ENCODE measurements around the gene TRERF1. TPM values are rescaled to one million over a fixed set of nuclear protein-coding genes. Genes with fewer than 3 reads are reported as not detected.
A peak's percentile ranks its signal among the peaks of the same experiment; 100 is the strongest.

Gene TRERF1
- total RNA-seq, 1 donor from 2014 or later: 8.3 TPM

DNA sequence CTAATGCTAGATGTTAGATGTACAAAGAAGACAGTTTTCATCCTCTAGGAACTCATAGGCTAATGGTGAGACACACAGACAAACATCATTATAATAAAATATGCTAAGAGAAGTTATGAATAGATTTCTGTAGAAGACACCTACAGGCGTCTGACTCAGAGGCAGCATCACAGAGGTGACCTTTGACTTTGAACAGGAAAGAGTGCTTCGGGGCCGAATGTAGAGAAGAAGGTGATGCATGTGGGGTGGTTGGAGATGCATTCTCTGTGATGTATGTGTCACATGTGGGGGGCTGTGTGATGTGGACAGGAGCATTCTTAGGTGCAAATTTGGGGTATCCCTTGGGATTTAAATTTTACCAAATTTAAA, 271.8 kb downstream of the TRERF1 start:
- no peak overlapping the region for H3K27ac ChIP-seq
- TF ChIP-seq EZH2phosphoT487 (IDR thresholded peaks at IDR 0.05): no peak
- no peak for TF ChIP-seq EZH2 (IDR thresholded peaks at IDR 0.05)
- TF ChIP-seq, protein P1, sequence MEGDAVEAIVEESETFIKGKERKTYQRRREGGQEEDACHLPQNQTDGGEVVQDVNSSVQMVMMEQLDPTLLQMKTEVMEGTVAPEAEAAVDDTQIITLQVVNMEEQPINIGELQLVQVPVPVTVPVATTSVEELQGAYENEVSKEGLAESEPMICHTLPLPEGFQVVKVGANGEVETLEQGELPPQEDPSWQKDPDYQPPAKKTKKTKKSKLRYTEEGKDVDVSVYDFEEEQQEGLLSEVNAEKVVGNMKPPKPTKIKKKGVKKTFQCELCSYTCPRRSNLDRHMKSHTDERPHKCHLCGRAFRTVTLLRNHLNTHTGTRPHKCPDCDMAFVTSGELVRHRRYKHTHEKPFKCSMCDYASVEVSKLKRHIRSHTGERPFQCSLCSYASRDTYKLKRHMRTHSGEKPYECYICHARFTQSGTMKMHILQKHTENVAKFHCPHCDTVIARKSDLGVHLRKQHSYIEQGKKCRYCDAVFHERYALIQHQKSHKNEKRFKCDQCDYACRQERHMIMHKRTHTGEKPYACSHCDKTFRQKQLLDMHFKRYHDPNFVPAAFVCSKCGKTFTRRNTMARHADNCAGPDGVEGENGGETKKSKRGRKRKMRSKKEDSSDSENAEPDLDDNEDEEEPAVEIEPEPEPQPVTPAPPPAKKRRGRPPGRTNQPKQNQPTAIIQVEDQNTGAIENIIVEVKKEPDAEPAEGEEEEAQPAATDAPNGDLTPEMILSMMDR (IDR thresholded peaks at IDR 0.05): no peak
- peaks cover 20% of the 10 kb centered on the region for H3F3A ChIP-seq (ENCODE audit: low read depth)
- H3K4me2 ChIP-seq: no peak overlapping the region
- Mint-ChIP-seq H3K27me3 (ENCODE audit: insufficient read depth, low read depth) (peaks cover 12% of the 10 kb centered on the region), H3K9me3 (no peaks in the 10 kb centered on the region), H3K4me1 (peaks cover 9% of the 10 kb centered on the region), H3K27ac (peak overlapping the region; percentile 37), H3K4me3 (no peak overlapping the region), H3K36me3 (no peaks in the 10 kb centered on the region)
- H3K4me3 ChIP-seq: no peak overlapping the region
- no peaks in the 10 kb centered on the region for H4K20me1 ChIP-seq (ENCODE audit: low read depth)
- DNase-seq (ENCODE audit: low spot score): no peak
- H3K27me3 ChIP-seq: no peaks in the 10 kb centered on the region
- no peaks in the 10 kb centered on the region for H3K79me2 ChIP-seq (ENCODE audit: low read depth)
- no peaks in the 10 kb centered on the region for H3K4me1 ChIP-seq
- no peak overlapping the region for H2AFZ ChIP-seq (replicated peaks)
- H3K9ac ChIP-seq: no peak overlapping the region
- H3K36me3 ChIP-seq: no peaks in the 10 kb centered on the region
- H3K9me3 ChIP-seq (ENCODE audit: low read depth): no peaks in the 10 kb centered on the region

DNA sequence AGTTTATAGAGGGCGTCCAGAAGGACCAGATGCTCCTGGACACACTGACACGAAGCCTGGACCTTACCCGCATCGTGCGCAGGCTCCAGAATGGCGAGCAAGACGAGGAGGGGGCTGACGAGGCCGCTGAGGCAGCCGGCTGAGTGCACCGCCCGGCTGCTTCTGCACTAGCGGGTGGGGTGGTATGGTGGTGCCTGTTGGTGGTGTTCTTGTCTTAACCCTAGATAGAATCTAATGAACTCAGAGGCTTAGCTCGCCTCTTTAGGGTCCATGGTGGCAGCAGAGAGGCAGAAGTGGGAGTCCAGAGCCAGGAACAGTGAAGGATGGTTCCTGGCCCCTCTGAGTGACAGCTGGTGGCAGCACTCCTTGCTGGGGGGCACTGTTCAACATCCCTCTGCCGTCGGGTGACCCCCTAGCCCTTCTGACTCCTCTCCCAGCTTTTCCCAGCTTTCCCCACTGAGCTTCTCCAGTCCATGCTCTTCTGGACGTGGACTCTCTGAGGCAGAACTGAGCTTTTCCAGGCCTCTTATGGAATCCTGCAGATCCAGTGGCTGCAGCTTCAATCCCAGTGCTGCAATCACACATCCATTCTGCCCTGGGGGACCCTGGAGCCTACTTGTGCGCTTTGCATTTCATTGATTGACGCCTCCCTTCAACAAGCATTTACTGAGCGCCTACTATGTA, 272.3 kb downstream of the TRERF1 start:
- H2AFZ ChIP-seq (replicated peaks): no peak overlapping the region
- peaks cover 20% of the 10 kb centered on the region for H3F3A ChIP-seq (ENCODE audit: low read depth)
- H3K27me3 ChIP-seq: no peaks in the 10 kb centered on the region
- H3K36me3 ChIP-seq: no peaks in the 10 kb centered on the region
- no peaks in the 10 kb centered on the region for H3K9me3 ChIP-seq (ENCODE audit: low read depth)
- H3K4me2 ChIP-seq: no peak overlapping the region
- no peak overlapping the region for H3K9ac ChIP-seq
- DNase-seq (ENCODE audit: low spot score): no peak
- TF ChIP-seq EZH2phosphoT487 (IDR thresholded peaks at IDR 0.05): no peak
- no peak for TF ChIP-seq EZH2 (IDR thresholded peaks at IDR 0.05)
- TF ChIP-seq, protein P1 (IDR thresholded peaks at IDR 0.05): no peak
- Mint-ChIP-seq H3K36me3 (no peaks in the 10 kb centered on the region), H3K27ac (peak overlapping the region; percentile 37), H3K27me3 (ENCODE audit: insufficient read depth, low read depth) (peaks cover 12% of the 10 kb centered on the region), H3K4me3 (no peak overlapping the region), H3K9me3 (no peaks in the 10 kb centered on the region), H3K4me1 (peaks cover 9% of the 10 kb centered on the region)
- no peaks in the 10 kb centered on the region for H3K4me1 ChIP-seq
- H4K20me1 ChIP-seq (ENCODE audit: low read depth): no peaks in the 10 kb centered on the region
- no peak overlapping the region for H3K27ac ChIP-seq
- H3K79me2 ChIP-seq (ENCODE audit: low read depth): no peaks in the 10 kb centered on the region
- no peak overlapping the region for H3K4me3 ChIP-seq

DNA sequence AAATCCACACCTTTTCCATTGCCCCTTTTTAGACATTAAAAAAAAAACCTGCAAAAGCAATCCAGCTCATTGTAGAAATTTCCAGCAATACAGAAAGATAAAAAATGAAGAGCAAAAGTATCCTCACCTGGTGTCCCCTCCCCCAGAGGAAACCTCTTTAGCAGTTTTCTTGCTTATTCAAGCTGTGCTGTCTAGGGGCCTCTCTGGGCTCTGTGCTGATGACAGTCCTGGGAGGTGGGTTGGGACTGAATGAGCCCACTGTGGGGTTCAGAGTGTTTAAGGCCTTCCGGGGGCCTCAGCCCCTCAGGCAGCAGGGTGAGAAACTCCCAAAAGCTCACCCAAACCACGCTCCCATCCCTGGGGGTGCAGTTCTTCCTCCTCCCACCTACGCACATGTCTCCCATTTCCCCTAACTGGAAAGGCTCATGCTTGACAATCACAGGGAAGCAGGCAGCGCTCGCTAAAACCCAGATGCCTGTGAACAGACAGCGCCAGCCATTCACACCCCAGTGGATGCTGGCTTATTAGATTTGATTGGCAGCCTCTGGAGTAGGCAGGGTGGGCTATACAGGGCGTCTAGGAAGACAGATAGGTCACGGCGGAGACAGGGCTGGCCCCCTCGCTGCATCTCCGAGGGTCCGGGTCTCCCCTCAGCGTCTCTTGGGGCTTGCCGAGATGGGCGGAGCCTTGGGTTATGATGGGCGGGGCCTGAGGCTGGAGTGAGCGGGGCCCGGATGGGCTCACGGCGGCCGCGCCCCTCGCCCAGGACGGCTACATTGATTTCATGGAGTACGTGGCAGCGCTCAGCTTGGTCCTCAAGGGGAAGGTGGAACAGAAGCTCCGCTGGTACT, 274.0 kb downstream of the TRERF1 start:
- Histone ChIP-seq H2AFZ (replicated peaks) (peak overlapping the region; percentile 97), H3K4me2 (peak overlapping the region; percentile 79), H3K4me3 (peak overlapping the region; percentile 60), H3K27ac (no peak overlapping the region), H3K9ac (no peak overlapping the region), H4K20me1 (ENCODE audit: low read depth) (no peaks in the 10 kb centered on the region), H3K4me1 (no peaks in the 10 kb centered on the region), H3F3A (ENCODE audit: low read depth) (peaks cover 20% of the 10 kb centered on the region), H3K36me3 (no peaks in the 10 kb centered on the region), H3K79me2 (ENCODE audit: low read depth) (no peaks in the 10 kb centered on the region), H3K27me3 (no peaks in the 10 kb centered on the region), H3K9me3 (ENCODE audit: low read depth) (no peaks in the 10 kb centered on the region)
- no peaks in the 10 kb centered on the region for H3K9me3 Mint-ChIP-seq
- TF ChIP-seq EZH2 (IDR thresholded peaks at IDR 0.05): no peak
- TF ChIP-seq, protein P1 (IDR thresholded peaks at IDR 0.05): no peak
- TF ChIP-seq EZH2phosphoT487 (IDR thresholded peaks at IDR 0.05): no peak
- H3K27me3 Mint-ChIP-seq (ENCODE audit: insufficient read depth, low read depth): peaks cover 14% of the 10 kb centered on the region
- H3K4me3 Mint-ChIP-seq: peak overlapping the region; percentile 78
- no peak overlapping the region for H3K27ac Mint-ChIP-seq
- no peaks in the 10 kb centered on the region for H3K36me3 Mint-ChIP-seq
- peaks cover 9% of the 10 kb centered on the region for H3K4me1 Mint-ChIP-seq
- DNase-seq (ENCODE audit: low spot score): peak; percentile 85
